ENCODE measurements around the gene LUC7L3.

DNA sequence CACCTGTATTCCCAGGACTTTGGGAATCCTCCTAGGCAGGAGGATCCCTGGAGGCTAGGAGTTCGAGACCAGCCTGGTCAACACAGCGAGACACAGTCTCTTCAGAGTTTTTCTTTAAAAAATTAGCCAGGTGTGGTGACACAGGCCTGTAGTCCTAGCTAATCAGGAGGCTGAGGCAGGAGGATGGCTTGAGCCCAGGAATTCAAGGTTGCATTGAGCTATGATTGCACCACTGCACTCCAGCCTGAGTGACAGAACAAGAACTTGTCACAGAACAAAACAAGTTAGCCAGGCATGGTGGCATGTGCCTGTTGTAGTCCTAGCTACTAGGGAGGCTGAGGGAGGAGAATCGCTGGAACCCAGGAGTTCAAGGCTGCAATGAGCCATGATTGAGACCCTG, 36.5 kb upstream of the LUC7L3 start:
- no peak for TF ChIP-seq POLR2A (IDR thresholded peaks at IDR 0.05)
- TF ChIP-seq, protein P1, sequence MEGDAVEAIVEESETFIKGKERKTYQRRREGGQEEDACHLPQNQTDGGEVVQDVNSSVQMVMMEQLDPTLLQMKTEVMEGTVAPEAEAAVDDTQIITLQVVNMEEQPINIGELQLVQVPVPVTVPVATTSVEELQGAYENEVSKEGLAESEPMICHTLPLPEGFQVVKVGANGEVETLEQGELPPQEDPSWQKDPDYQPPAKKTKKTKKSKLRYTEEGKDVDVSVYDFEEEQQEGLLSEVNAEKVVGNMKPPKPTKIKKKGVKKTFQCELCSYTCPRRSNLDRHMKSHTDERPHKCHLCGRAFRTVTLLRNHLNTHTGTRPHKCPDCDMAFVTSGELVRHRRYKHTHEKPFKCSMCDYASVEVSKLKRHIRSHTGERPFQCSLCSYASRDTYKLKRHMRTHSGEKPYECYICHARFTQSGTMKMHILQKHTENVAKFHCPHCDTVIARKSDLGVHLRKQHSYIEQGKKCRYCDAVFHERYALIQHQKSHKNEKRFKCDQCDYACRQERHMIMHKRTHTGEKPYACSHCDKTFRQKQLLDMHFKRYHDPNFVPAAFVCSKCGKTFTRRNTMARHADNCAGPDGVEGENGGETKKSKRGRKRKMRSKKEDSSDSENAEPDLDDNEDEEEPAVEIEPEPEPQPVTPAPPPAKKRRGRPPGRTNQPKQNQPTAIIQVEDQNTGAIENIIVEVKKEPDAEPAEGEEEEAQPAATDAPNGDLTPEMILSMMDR (IDR thresholded peaks at IDR 0.05): no peak

All from lower leg skin (tissue), 3 donors.